PFSK-1 (cell line): ENCODE data around the gene MYOM3.

ENCODE experiments used
- FOXP2 ChIP-seq: optimal IDR thresholded peaks from 2 replicates; pipeline ENCODE3; 2011; ENCODE audit warnings: borderline replicate concordance, control low read depth, inconsistent platforms; ENCODE audit not compliant: insufficient read depth; ENCODE audit errors: extremely low read length, extremely low read depth
- POLR2AphosphoS5 ChIP-seq: IDR thresholded peaks from 2 replicates; pipeline ENCODE4 v1.6.1; 2012; ENCODE audit warnings: low read depth, mild to moderate bottlenecking, control low read depth, low read length, moderate library complexity
- REST ChIP-seq, 2 experiments: IDR thresholded peaks; 2 replicates each; pipeline versions ENCODE4 v1.6.1 to v1.8.0; 2011 to 2012; ENCODE audit warnings: low read depth in 2 of 2, low read length in 2 of 2, control low read depth in 1 of 2, inconsistent platforms in 1 of 2, mild to moderate bottlenecking in 1 of 2, moderate library complexity in 1 of 2; ENCODE audit not compliant: insufficient read depth in 1 of 2
- SIN3A ChIP-seq: IDR thresholded peaks from 2 replicates; pipeline ENCODE4 v1.6.1; 2012; ENCODE audit warnings: mild to moderate bottlenecking, low read length, moderate library complexity, borderline replicate concordance; ENCODE audit not compliant: insufficient read depth
- TAF1 ChIP-seq: IDR thresholded peaks from 2 replicates; pipeline ENCODE4 v1.6.1; 2012; ENCODE audit warnings: low read length, control low read depth, borderline replicate concordance; ENCODE audit not compliant: insufficient read depth

MYOM3 gene

GRCh38 chr1:24117722-24118409 lies 5.9 kb upstream of the MYOM3 start:
- TF ChIP-seq POLR2AphosphoS5 (no peak), REST (IDR thresholded peaks at IDR 0.05; ENCODE audit: insufficient read depth in 1 of 2, low read depth in 2 of 2, low read length in 2 of 2) (no peak), FOXP2 (no peak), SIN3A (no peak), TAF1 (no peak)

- TF ChIP-seq FOXP2 (no peak), TAF1 (no peak), SIN3A (no peak), POLR2AphosphoS5 (no peak), REST (IDR thresholded peaks at IDR 0.05; ENCODE audit: insufficient read depth in 1 of 2, low read depth in 2 of 2, low read length in 2 of 2) (no peak)
These were observed 5.2 kb upstream of the MYOM3 start for GRCh38 chr1:24117132-24117531.

GRCh38 chr1:24114753-24115152 lies 2.8 kb upstream of the MYOM3 start:
- TF ChIP-seq SIN3A: no peak
- TF ChIP-seq REST (IDR thresholded peaks at IDR 0.05; ENCODE audit: insufficient read depth in 1 of 2, low read depth in 2 of 2, low read length in 2 of 2): no peak
- no peak for TF ChIP-seq FOXP2
- TF ChIP-seq TAF1: no peak
- no peak for TF ChIP-seq POLR2AphosphoS5

GRCh38 chr1:24113641-24114033 lies 1.7 kb upstream of the MYOM3 start:
- TF ChIP-seq FOXP2 (no peak), TAF1 (no peak), SIN3A (no peak), POLR2AphosphoS5 (no peak), REST (IDR thresholded peaks at IDR 0.05; ENCODE audit: insufficient read depth in 1 of 2, low read depth in 2 of 2, low read length in 2 of 2) (no peak)
